WERI-Rb-1 (cell line): ENCODE data around the gene MSS51.

Source experiments
- DNase-seq: peaks from one replicate; pipeline ENCODE4 v3.0.0-alpha.2; 2020
- H3K27ac ChIP-seq: fragments of 250-450 bp; sonication (Bioruptor Pico); 2 replicates; pipeline ENCODE4 v1.5.1; 2020; ENCODE audit warnings: mild to moderate bottlenecking, moderate library complexity
- H3K27me3 ChIP-seq: fragments of 250-450 bp; sonication (Bioruptor Pico); 2 replicates; pipeline ENCODE4 v1.5.1; 2021; ENCODE audit warnings: mild to moderate bottlenecking, low read depth, moderate library complexity; ENCODE audit not compliant: insufficient read depth, severe bottlenecking
- H3K36me3 ChIP-seq: fragments of 250-450 bp; sonication (Bioruptor Pico); 2 replicates; pipeline ENCODE4 v1.5.1; 2020; ENCODE audit warnings: mild to moderate bottlenecking, moderate library complexity
- H3K4me3 ChIP-seq: 2 replicates; pipeline ENCODE4 v1.5.1; 2011; ENCODE audit warnings: low read depth, mild to moderate bottlenecking, control low read depth, low read length
- H3K9me3 ChIP-seq: fragments of 250-450 bp; sonication (Bioruptor Pico); 2 replicates; pipeline ENCODE4 v1.5.1; 2021; ENCODE audit warnings: mild to moderate bottlenecking, moderate library complexity; ENCODE audit not compliant: severe bottlenecking
- CTCF ChIP-seq: IDR thresholded peaks from 2 replicates; pipeline ENCODE4 v1.5.1; 2011; ENCODE audit warnings: low read depth, mild to moderate bottlenecking, control low read depth, inconsistent platforms, low read length

MSS51 gene

GRCh38 chr10:73465978-73466726, 32.8 kb upstream of the MSS51 start:
- H3K4me3 ChIP-seq = no peak overlapping the region
- peaks cover 32% of the 10 kb centered on the region for H3K36me3 ChIP-seq
- H3K27ac ChIP-seq = no peak overlapping the region
- H3K9me3 ChIP-seq = no peaks in the 10 kb centered on the region
- DNase-seq = no peak
- H3K27me3 ChIP-seq = no peaks in the 10 kb centered on the region
- no peak for TF ChIP-seq CTCF

GRCh38 chr10:73460897-73461296, 27.5 kb upstream of the MSS51 start:
- no peaks in the 10 kb centered on the region for H3K27me3 ChIP-seq
- peaks cover 8% of the 10 kb centered on the region; the same call in 1 of the 2 replicates for H3K36me3 ChIP-seq
- H3K9me3 ChIP-seq = no peaks in the 10 kb centered on the region
- DNase-seq = no peak
- no peak overlapping the region for H3K4me3 ChIP-seq
- H3K27ac ChIP-seq = no peak overlapping the region
- no peak for TF ChIP-seq CTCF

GRCh38 chr10:73459683-73460314, 26.4 kb upstream of the MSS51 start:
- Histone ChIP-seq H3K9me3 (no peaks in the 10 kb centered on the region), H3K36me3 (peaks cover 5% of the 10 kb centered on the region; the same call in 1 of the 2 replicates), H3K27me3 (no peaks in the 10 kb centered on the region), H3K27ac (no peak overlapping the region), H3K4me3 (no peak overlapping the region)
- no peak for TF ChIP-seq CTCF
- no peak for DNase-seq

GRCh38 chr10:73456187-73456890, 23.0 kb upstream of the MSS51 start:
- H3K4me3 ChIP-seq = no peak overlapping the region
- H3K9me3 ChIP-seq = no peaks in the 10 kb centered on the region
- H3K27me3 ChIP-seq = no peaks in the 10 kb centered on the region
- DNase-seq = no peak
- no peak for TF ChIP-seq CTCF
- H3K27ac ChIP-seq = no peak overlapping the region
- H3K36me3 ChIP-seq = peaks cover 11% of the 10 kb centered on the region

- peaks cover 8% of the 10 kb centered on the region for H3K36me3 ChIP-seq
- no peaks in the 10 kb centered on the region for H3K9me3 ChIP-seq
- no peak for DNase-seq
- H3K27ac ChIP-seq = no peak overlapping the region
- H3K27me3 ChIP-seq = no peaks in the 10 kb centered on the region
- no peak overlapping the region for H3K4me3 ChIP-seq
- no peak for TF ChIP-seq CTCF
Measured at GRCh38 chr10:73449113-73449512, 15.8 kb upstream of the MSS51 start.
